Vagina (tissue), 2 donors: ENCODE results near the gene KIF3A.

Experiments used
- CTCF ChIP-seq, 3 experiments: fragments of 450-650 bp in 2 of 3; fragments of 200-600 bp in 1 of 3; sonication (generic) in 1 of 3; IDR thresholded peaks; one replicate each; pipeline ENCODE4 v1.5.1; 2017 to 2019; ENCODE audit warnings: antibody characterized with exemption in 3 of 3, mild to moderate bottlenecking in 2 of 3, moderate library complexity in 2 of 3
- POLR2A ChIP-seq, 2 donors: fragments of 450-650 bp; IDR thresholded peaks; one replicate each; pipeline ENCODE4 v1.6.1; 2017; ENCODE audit warnings: antibody characterized with exemption in 2 of 2, mild to moderate bottlenecking in 2 of 2, moderate library complexity in 2 of 2
- POLR2AphosphoS5 ChIP-seq, 2 donors: sonication (generic); formaldehyde crosslinking; IDR thresholded peaks; one replicate each; pipeline ENCODE4 v1.9.0; 2017; ENCODE audit warnings: antibody characterized with exemption in 2 of 2, mild to moderate bottlenecking in 2 of 2, low read depth in 1 of 2; ENCODE audit not compliant: insufficient read depth in 1 of 2

DNA sequence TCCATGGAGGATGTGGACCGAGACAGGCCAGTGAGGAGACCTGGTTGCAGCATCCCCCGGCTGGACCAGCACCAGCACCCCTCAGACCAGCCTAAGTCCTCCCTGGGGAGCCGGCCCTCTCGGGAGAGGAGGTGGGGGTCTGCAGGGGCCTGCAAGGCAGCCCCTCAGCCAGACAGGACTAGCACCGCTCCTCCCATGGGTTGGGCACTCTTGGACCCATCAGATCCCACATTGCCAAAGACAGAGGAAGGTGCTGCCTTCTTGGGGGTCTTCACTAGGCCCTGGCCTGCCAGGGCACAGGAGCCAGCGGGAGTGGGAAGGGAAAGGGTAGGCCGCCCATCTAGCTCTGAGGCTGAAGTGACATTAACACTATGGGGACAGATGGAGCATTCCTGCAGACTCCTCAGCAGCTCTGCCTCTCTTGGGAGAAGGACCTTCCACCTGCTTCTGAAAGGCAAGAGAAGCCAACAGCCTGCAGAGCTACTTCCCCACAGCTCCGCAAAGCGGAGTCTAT lies 72.6 kb downstream of the KIF3A start:
- TF ChIP-seq POLR2A (IDR thresholded peaks at IDR 0.05) (no peak), POLR2AphosphoS5 (IDR thresholded peaks at IDR 0.05; ENCODE audit: insufficient read depth in 1 of 2, low read depth in 1 of 2) (no peak), CTCF (IDR thresholded peaks at IDR 0.05) (no peak)
